GM23338 (cell line): Measurements from ENCODE around the gene ERVV-1. TPM values are rescaled to one million over a fixed set of nuclear protein-coding genes. Genes with fewer than 3 reads are reported as not detected.

Source experiments
- ATAC-seq: fragments of 200-7000 bp; cut with Tn5 transposase; 3 replicates; pipeline ENCODE4 v1.9.1; 2020
- DNase-seq: peaks from one replicate; pipeline ENCODE4 v3.0.0-alpha.2; 2015; ENCODE audit warnings: low spot score
- H2AFZ ChIP-seq: fragments of 200-600 bp; sonication (generic); 2 replicates; pipeline ENCODE4 v1.8.0; 2016; ENCODE audit warnings: antibody characterized with exemption, mild to moderate bottlenecking, moderate library complexity
- H3F3A ChIP-seq: fragments of 200-600 bp; sonication (generic); replicated peaks from 2 replicates; pipeline ENCODE4 v1.8.0; 2017; ENCODE audit warnings: antibody characterized with exemption, mixed run types, low read depth
- H3K27ac ChIP-seq: fragments of 200-600 bp; sonication (generic); 2 replicates; pipeline ENCODE4 v1.6.1; 2016; ENCODE audit warnings: low read depth
- H3K27me3 ChIP-seq: fragments of 200-600 bp; sonication (generic); 2 replicates; pipeline ENCODE4 v1.8.0; 2016; ENCODE audit warnings: mild to moderate bottlenecking, mixed run types, moderate library complexity; ENCODE audit not compliant: insufficient read depth
- H3K36me3 ChIP-seq: fragments of 200-600 bp; sonication (generic); 2 replicates; pipeline ENCODE4 v1.8.0; 2016; ENCODE audit warnings: mild to moderate bottlenecking; ENCODE audit not compliant: insufficient read depth
- H3K4me1 ChIP-seq: fragments of 200-600 bp; sonication (generic); 2 replicates; pipeline ENCODE4 v1.8.0; 2016; ENCODE audit warnings: mild to moderate bottlenecking, moderate library complexity; ENCODE audit not compliant: insufficient read depth
- H3K4me2 ChIP-seq: fragments of 200-600 bp; sonication (generic); 2 replicates; pipeline ENCODE4 v1.7.1; 2017; ENCODE audit warnings: mixed run types
- H3K4me3 ChIP-seq: fragments of 200-600 bp; sonication (generic); 2 replicates; pipeline ENCODE4 v1.6.1; 2016; ENCODE audit warnings: mixed run types
- H3K79me2 ChIP-seq: fragments of 200-600 bp; sonication (generic); replicated peaks from 2 replicates; pipeline ENCODE4 v1.8.0; 2017; ENCODE audit warnings: mild to moderate bottlenecking; ENCODE audit not compliant: insufficient read depth
- H3K9me2 ChIP-seq: fragments of 200-600 bp; sonication (generic); 2 replicates; pipeline ENCODE4 v1.8.0; 2017; ENCODE audit not compliant: insufficient read depth
- H4K20me1 ChIP-seq: fragments of 200-600 bp; sonication (generic); replicated peaks from 2 replicates; pipeline ENCODE4 v1.8.0; 2017; ENCODE audit warnings: mild to moderate bottlenecking; ENCODE audit not compliant: insufficient read depth
- H3K27ac Mint-ChIP-seq: 2 replicates; pipeline ENCODE4 v1.8.0; 2020; ENCODE audit warnings: inconsistent platforms, mild to moderate bottlenecking, moderate library complexity, mixed read lengths
- H3K27me3 Mint-ChIP-seq: 3 replicates; pipeline ENCODE4 v1.8.0; 2022; ENCODE audit warnings: low read depth, mild to moderate bottlenecking, moderate library complexity, mixed read lengths, inconsistent platforms; ENCODE audit not compliant: insufficient read depth, poor library complexity
- H3K36me3 Mint-ChIP-seq: 3 replicates; pipeline ENCODE4 v1.8.0; 2021; ENCODE audit warnings: low read depth, mild to moderate bottlenecking, inconsistent platforms, moderate library complexity, mixed read lengths
- H3K4me1 Mint-ChIP-seq: 3 replicates; pipeline ENCODE4 v1.8.0; 2020; ENCODE audit warnings: mild to moderate bottlenecking, inconsistent platforms, mixed read lengths
- H3K4me3 Mint-ChIP-seq: 3 replicates; pipeline ENCODE4 v1.8.0; 2021; ENCODE audit warnings: moderate library complexity, mild to moderate bottlenecking, inconsistent platforms, mixed read lengths
- H3K9me3 Mint-ChIP-seq: 3 replicates; pipeline ENCODE4 v1.8.0; 2020; ENCODE audit warnings: moderate library complexity, mild to moderate bottlenecking, inconsistent platforms, mixed read lengths
- CREB1 ChIP-seq: fragments of 250-450 bp; sonication (Bioruptor Pico); IDR thresholded peaks from 2 replicates; pipeline ENCODE4 v1.5.0; 2020; ENCODE audit warnings: low read depth, mild to moderate bottlenecking, moderate library complexity
- CTCF ChIP-seq, 2 experiments: fragments of 200-600 bp in 1 of 2; sonication (generic) in 1 of 2; conservative IDR thresholded peaks; 2 replicates each; pipeline versions ENCODE4 v1.5.1 to v1.6.1; 2016 to 2017; ENCODE audit warnings: antibody characterized with exemption in 2 of 2, low read depth in 2 of 2, mild to moderate bottlenecking in 2 of 2, moderate library complexity in 1 of 2
- ETS1 ChIP-seq: IDR thresholded peaks from 2 replicates; pipeline ENCODE4 v1.6.1; 2016; ENCODE audit warnings: antibody characterized with exemption
- EZH2 ChIP-seq: fragments of 200-600 bp; sonication (generic); IDR thresholded peaks from one replicate; pipeline ENCODE4 v1.8.0; 2017; ENCODE audit warnings: antibody characterized with exemption, mild to moderate bottlenecking, low read depth; ENCODE audit not compliant: unreplicated experiment
- EZH2phosphoT487 ChIP-seq: fragments of 200-600 bp; sonication (generic); IDR thresholded peaks from one replicate; pipeline ENCODE4 v1.8.1; 2018; ENCODE audit warnings: antibody characterized with exemption; ENCODE audit not compliant: unreplicated experiment
- JUNB ChIP-seq: IDR thresholded peaks from one replicate; pipeline ENCODE4 v1.6.1; 2016; ENCODE audit warnings: antibody characterized with exemption; ENCODE audit not compliant: unreplicated experiment
- NANOG ChIP-seq: IDR thresholded peaks from 2 replicates; pipeline ENCODE4 v1.6.1; 2016; ENCODE audit warnings: antibody characterized with exemption, borderline replicate concordance
- POLR2AphosphoS5 ChIP-seq: IDR thresholded peaks from 2 replicates; pipeline ENCODE4 v1.6.1; 2016; ENCODE audit warnings: antibody characterized with exemption, low read depth
- ZNF114 ChIP-seq: fragments of 250-450 bp; sonication (Bioruptor Pico); IDR thresholded peaks from 2 replicates; pipeline ENCODE4 v1.5.0; 2020; ENCODE audit warnings: mild to moderate bottlenecking, moderate library complexity
- polyA plus RNA-seq: library from polyadenylated mRNA; unstranded; fragments of >200 nt; fragmentation: Nextera tagmentation; extraction: Ambion mirVana; gene quantifications from 2 replicates; pipeline ENCODE4 v1.2.1, GENCODE V29; 2016
- total RNA-seq: library from RNA; depleted of rRNA; stranded (reverse); fragments of >200 nt; shearing (Covaris generic); gene quantifications from 2 replicates; pipeline ENCODE4 v1.2.3, GENCODE V29; 2014

The ERVV-1 gene
- total and polyA plus RNA-seq, 2 experiments from 2014 or later: 0.21 to 0.23 TPM

- Histone ChIP-seq H3K4me3 (no peak overlapping the region), H3K27ac (no peak overlapping the region), H3K4me1 (peaks cover 17% of the 10 kb centered on the region), H2AFZ (no peak overlapping the region), H3K36me3 (no peaks in the 10 kb centered on the region; the same call in 1 of the 2 replicates), H3K4me2 (no peak overlapping the region), H3K9me2 (no peaks in the 10 kb centered on the region; the same call in 1 of the 2 replicates), H3F3A (peaks cover 9% of the 10 kb centered on the region), H3K27me3 (peaks cover 12% of the 10 kb centered on the region), H3K79me2 (no peaks in the 10 kb centered on the region), H4K20me1 (no peaks in the 10 kb centered on the region)
- TF ChIP-seq POLR2AphosphoS5: no peak
- TF ChIP-seq CTCF (conservative IDR thresholded peaks at IDR 0.05; ENCODE audit: low read depth in 2 of 2): no peak
- no peak for TF ChIP-seq CREB1
- no peak for TF ChIP-seq NANOG
- no peak for TF ChIP-seq EZH2
- TF ChIP-seq JUNB: no peak
- no peak for TF ChIP-seq ZNF114 (CRISPR knock-in tag)
- Mint-ChIP-seq H3K4me1 (peaks cover 9% of the 10 kb centered on the region), H3K36me3 (peaks cover 5% of the 10 kb centered on the region; the same call in 2 of the 3 replicates), H3K27ac (no peak overlapping the region), H3K4me3 (no peak overlapping the region), H3K9me3 (peaks cover 20% of the 10 kb centered on the region), H3K27me3 (peaks cover 18% of the 10 kb centered on the region)
- DNase-seq (no peak), ATAC-seq (no peak)
Observed at GRCh38 chr19:53041366-53041765, 27.6 kb downstream of the ERVV-1 start.

GRCh38 chr19:53045536-53045935, 31.8 kb downstream of the ERVV-1 start:
- Histone ChIP-seq H3K4me1 (peaks cover 9% of the 10 kb centered on the region; the same call in 1 of the 2 replicates), H3K4me2 (no peak overlapping the region), H3K36me3 (peaks cover 7% of the 10 kb centered on the region; the same call in 1 of the 2 replicates), H3F3A (0 out of 2 replicates have a peak, but pooled peaks cover 2% of the 10 kb centered on the region), H2AFZ (0 out of 2 replicates have a peak overlapping the region, but pooled peaks have one; percentile 12), H3K4me3 (no peak overlapping the region), H3K27me3 (no peaks in the 10 kb centered on the region), H3K27ac (no peak overlapping the region), H3K9me2 (peaks cover 6% of the 10 kb centered on the region; the same call in 1 of the 2 replicates), H4K20me1 (no peaks in the 10 kb centered on the region), H3K79me2 (no peaks in the 10 kb centered on the region)
- DNase-seq: no peak
- ATAC-seq: no peak
- Mint-ChIP-seq H3K36me3 (peaks cover 16% of the 10 kb centered on the region; the same call in 2 of the 3 replicates), H3K9me3 (peaks cover 44% of the 10 kb centered on the region), H3K27me3 (peaks cover 9% of the 10 kb centered on the region), H3K4me3 (no peak overlapping the region), H3K4me1 (peaks cover 4% of the 10 kb centered on the region; the same call in 2 of the 3 replicates), H3K27ac (no peak overlapping the region)
- no peak for TF ChIP-seq EZH2
- TF ChIP-seq JUNB: no peak

DNA sequence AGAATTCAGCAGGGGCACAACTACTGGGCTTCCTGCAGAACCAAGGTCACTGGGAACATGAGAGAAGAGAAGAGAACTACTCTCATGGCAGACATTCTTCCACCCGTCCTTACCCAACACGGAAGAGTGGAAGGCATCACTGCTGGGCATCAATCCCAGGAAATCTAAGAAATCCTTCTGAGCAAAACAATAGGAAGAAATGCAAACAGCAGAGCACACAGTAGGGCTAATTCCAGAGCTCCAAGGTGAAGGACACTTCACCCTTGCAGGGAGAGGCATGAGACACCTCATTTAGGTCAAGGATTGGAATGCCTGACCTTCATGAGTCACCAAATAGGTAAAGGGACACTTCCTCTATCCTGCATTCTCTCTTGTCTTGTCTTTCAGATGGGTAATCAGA, 33.7 kb downstream of the ERVV-1 start:
- Histone ChIP-seq H4K20me1 (no peaks in the 10 kb centered on the region), H2AFZ (no peak overlapping the region), H3K4me2 (no peak overlapping the region), H3K4me3 (no peak overlapping the region), H3K4me1 (peaks cover 9% of the 10 kb centered on the region; the same call in 1 of the 2 replicates), H3K27ac (no peak overlapping the region), H3K27me3 (no peaks in the 10 kb centered on the region), H3F3A (0 out of 2 replicates have a peak, but pooled peaks cover 2% of the 10 kb centered on the region), H3K36me3 (peaks cover 7% of the 10 kb centered on the region; the same call in 1 of the 2 replicates), H3K79me2 (no peaks in the 10 kb centered on the region), H3K9me2 (peaks cover 6% of the 10 kb centered on the region; the same call in 1 of the 2 replicates)
- ATAC-seq: no peak
- H3K27ac Mint-ChIP-seq: no peak overlapping the region
- DNase-seq: no peak
- peaks cover 16% of the 10 kb centered on the region; the same call in 2 of the 3 replicates for H3K36me3 Mint-ChIP-seq
- peaks cover 4% of the 10 kb centered on the region; the same call in 2 of the 3 replicates for H3K4me1 Mint-ChIP-seq
- no peak overlapping the region for H3K4me3 Mint-ChIP-seq
- peaks cover 55% of the 10 kb centered on the region for H3K9me3 Mint-ChIP-seq
- peaks cover 9% of the 10 kb centered on the region for H3K27me3 Mint-ChIP-seq
- TF ChIP-seq JUNB (no peak), EZH2phosphoT487 (no peak), EZH2 (no peak), ETS1 (no peak), ZNF114 (CRISPR knock-in tag) (no peak), CREB1 (no peak)
